ENCODE measurements around the gene COLEC12.

COLEC12 gene

GRCh38 chr18:383135-383534 lies 117.4 kb downstream of the COLEC12 start:
- DNase-seq (ENCODE audit: low spot score) = no peak

GRCh38 chr18:382423-382984 lies 118.0 kb downstream of the COLEC12 start:
- DNase-seq (ENCODE audit: low spot score) = no peak

- no peak for DNase-seq (ENCODE audit: low spot score)
These were observed 120.7 kb downstream of the COLEC12 start for GRCh38 chr18:379681-380330.

DNA sequence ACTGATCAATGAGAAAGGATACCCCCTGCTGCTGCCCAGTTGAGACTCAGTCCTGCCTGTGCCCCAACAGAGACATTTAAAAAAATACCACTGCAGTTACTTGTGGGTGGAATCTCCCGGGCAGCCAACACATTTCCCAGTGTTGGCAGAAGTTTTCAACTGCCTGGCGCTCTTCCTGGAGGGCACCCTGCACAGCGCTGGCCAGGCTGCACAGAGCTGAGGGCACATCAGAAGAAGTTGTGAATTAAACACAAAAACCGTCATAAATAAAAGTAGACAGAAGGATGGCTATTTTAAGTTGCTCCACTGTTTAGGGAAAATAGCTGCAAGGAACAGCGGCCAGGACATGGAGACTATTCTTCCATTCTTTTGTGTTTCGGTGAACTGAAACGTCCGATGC lies 122.4 kb downstream of the COLEC12 start:
- DNase-seq (ENCODE audit: low spot score) = no peak

DNA sequence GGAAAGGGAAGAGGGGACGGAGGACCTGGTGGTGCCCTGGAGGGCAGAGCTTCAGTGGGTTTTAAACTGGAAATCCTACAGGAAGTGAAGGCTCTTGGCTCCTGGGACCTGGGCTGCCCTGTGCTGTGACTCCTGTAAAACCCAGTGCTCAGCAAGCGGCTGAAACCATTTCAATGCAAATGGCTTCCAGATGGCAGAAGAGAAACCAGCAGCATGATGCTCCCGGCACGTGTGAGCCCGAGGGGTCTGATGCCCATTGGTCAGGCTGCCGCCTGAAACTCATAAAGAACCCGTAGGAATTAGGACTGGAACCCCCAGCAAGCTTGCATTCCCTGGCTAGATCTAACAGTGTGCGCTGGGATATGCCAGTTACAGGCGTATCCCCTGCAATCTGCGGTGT lies 123.4 kb downstream of the COLEC12 start:
- DNase-seq (ENCODE audit: low spot score) = no peak

DNA sequence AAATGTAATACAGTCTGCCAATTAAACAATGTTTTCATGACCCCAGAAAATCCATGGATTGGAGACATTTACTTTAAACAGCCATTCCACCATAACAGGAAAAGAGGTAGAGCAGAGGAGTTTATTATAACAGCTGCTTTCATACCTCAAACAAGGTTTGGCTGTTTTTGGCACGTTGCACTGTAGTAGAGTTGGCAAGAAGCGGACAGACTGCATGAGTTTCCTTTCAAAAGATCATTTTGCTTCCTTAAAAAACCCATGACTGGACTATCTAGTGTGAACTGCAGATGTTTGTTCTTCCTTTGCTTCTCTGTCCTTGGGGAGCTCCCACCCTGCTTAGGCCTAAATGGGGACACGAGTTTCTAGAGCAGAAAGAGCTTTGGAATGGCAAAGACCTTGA lies 124.2 kb downstream of the COLEC12 start:
- no peak for DNase-seq (ENCODE audit: low spot score)

- DNase-seq (ENCODE audit: low spot score) = no peak
These were observed 125.8 kb downstream of the COLEC12 start for GRCh38 chr18:374721-375168.

DNA sequence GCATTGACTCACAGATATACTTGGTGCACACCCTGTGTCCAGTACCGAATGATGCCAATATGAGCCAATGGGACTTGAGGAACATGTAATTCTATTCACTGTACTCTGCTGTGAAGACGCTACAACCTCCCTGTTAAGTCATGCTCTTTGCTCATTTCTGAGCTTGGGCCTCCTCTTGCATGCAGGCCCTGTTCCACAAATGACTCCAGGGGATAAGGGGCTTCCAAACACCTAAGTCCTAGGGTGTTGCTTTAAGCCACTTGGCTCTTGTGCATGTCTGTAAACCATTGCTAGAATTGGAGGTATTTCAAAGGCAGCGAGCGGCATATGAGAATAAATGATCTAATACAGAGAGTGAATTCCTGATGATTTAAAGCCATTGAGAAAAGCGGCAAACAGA lies 126.7 kb downstream of the COLEC12 start:
- DNase-seq (ENCODE audit: low spot score) = no peak

DNA sequence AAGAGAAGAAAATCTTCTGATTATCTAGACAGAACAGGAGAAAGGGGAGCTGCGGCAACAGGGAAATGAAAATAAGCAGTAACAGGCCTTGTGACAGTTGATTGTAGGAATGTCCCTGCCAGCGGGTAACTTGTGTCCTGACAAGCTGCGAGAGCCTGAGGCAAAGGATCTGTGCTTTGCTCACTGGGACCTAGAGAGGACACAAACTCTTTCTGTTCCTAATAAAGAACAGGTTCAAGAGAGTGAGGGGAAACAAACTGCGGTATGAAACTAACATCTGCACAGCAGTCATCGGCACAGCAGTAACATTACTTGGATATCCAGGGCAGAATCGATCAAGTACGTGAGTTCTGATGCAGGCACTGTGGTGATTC lies 128.9 kb downstream of the COLEC12 start:
- DNase-seq (ENCODE audit: low spot score) = no peak

- DNase-seq (ENCODE audit: low spot score) = no peak
These were observed 129.5 kb downstream of the COLEC12 start for GRCh38 chr18:370751-371608.

DNA sequence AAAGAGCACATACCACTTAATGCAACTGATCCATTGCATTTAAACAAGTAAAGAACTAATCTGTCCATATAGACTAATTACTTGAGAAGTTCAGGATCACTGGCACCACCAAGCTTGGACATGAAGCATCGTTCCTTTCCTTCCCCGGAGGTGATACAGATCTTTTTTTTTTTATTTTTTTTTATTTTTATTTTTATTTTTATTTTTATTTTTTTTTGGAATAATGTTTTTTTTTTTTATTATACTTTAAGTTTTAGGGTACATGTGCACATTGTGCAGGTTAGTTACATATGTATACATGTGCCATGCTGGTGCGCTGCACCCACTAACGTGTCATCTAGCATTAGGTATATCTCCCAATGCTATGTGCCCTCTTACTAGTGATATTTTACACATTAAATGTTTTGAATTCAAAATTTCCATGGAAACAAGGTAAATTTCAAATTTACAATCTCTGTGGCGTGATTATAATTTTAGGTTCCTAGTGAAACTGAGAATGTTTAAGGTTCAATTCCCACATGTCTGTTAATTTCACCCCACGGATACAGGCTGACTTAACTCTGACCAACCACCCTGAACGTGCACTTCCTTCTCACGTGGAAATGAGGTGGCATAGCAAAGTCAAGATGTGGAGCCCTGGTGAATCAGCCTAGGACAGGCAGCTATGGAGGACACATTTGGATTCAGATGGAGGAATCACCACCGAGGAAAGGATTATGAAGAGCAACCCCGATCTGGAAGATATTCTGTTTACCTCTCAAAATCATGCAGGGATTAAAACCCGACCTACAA lies 131.1 kb downstream of the COLEC12 start:
- no peak for DNase-seq (ENCODE audit: low spot score)

DNA sequence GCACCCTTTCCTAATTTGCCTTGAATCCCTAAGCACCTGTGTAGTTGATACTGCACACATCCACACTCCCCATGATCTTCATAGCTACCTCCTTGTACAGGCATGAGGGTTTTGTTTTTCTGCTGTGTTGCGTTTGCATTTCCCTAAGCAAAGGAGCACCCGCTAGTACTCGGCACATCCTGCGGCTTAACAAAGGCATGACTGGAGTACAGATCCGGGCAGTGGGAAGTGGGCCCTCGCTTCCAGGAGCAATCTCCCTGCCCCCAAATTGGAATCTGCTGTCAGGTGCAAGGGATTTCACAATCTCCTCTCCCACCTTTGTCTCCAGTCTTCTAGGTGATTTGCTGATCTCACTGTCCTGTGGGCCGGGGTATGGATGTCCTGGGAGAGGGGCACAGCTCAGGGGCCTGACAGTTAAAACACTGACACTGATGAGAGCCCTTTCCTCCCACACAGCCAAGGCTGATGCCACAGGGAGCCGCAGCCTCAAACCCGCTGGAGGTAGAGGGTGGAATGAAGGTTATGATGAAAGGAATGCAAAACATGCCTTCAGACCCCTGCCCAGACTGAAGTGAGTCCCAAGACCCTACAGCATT lies 133.9 kb downstream of the COLEC12 start:
- DNase-seq (ENCODE audit: low spot score) = no peak

GRCh38 chr18:365651-366050 lies 134.8 kb downstream of the COLEC12 start:
- no peak for DNase-seq (ENCODE audit: low spot score)

DNA sequence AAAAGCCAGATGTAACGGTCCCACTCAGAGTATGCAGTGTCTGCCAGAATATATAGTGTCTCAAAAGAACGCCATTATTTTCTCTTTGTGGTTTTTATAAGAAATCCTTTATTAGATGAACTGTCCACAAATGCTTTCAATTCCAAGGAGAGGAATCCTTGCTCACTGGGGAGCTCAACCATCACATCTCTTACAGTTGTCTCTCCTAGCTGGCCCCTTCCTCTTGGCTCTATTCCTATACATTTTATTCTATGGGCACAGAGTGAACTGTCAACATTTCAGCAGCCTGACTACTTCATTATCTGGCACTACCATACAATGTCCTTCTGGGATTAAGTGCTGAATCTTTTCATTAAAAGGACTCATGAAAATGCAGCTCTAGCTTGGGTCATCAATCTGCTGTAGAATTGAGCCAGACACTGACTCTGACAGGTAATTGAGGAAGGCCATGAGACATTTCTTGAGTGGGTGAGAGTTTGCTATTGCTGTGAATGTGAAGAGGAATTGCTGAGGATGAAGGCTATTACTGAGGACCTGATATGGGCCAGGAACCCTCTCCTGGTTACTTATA lies 136.2 kb downstream of the COLEC12 start:
- no peak for DNase-seq (ENCODE audit: low spot score)

- peak; percentile 26 for DNase-seq (ENCODE audit: low spot score)
These were observed 137.0 kb downstream of the COLEC12 start for GRCh38 chr18:363301-364085.

DNA sequence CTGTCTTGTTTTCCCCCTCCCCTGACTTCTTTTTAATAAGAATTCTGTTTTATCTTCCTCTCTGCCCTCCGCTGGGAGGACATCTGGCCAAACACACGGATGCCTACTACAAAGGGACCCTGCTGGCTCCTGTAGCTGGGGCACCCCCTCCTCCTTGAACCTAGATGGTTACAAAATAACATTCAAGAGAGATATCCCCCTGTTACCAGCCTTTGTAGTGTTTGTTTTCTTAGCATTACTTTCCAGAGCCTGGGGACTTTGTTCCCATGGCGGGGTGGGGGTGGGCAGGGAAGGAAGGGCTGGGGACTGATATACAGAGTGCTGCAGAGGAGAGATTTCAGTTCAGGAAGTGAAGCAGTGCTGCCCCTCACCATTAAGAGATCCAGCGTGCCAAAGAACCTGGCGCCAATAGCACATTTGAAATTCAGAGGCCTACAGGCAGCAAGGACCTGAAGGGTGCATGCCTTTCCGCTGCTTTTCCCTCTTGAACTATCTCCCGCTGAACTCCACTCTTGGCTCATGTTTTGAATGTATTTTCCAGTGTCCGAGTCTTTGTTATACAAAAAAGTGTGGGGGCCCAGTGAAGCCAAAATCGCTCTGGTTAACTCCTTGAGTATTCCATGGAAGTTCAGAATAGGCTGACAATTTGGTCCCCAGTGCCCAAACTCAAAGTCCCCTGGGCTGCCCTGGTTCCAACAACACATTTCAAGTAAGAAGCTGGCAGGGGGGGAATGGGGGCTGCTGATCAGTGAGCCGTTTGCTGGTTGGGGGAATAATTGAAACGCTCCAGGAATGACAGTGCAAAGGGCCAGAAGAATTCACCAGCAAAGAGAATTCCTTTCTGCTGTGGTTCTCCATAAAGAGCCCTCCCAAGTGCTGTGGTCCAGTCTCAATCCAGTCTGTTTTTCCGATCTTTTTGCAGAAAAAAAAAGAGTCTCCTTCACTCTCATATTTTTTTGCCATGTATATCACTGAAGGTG lies 137.9 kb downstream of the COLEC12 start:
- no peak for DNase-seq (ENCODE audit: low spot score)

- DNase-seq (ENCODE audit: low spot score) = no peak
These were observed 138.6 kb downstream of the COLEC12 start for GRCh38 chr18:361941-362310.

- DNase-seq (ENCODE audit: low spot score) = no peak
These were observed 139.3 kb downstream of the COLEC12 start for GRCh38 chr18:361100-361732.

DNA sequence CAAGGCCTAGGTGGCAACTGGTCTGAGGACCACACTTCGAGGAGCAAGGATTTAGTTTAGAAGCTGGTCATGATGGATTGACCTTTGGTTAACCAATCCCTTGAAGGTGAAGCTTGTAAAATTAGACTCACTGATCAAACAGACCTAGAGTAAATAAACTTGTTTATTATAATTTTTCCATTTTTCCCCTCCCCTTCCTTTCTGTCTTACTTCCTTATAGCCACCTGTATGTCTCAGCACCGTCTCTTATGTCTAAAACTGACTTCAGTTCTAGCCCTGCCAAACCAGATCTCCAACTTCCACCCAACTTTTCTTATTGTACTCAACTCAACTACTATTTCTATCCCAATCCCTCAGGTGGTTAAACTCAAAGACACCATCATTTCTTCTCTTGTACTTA lies 139.8 kb downstream of the COLEC12 start:
- DNase-seq (ENCODE audit: low spot score) = peak; percentile 2
